MCF 10A (cell line): ENCODE data around the gene ERGIC1. TPM values are rescaled to one million over a fixed set of nuclear protein-coding genes. Genes with fewer than 3 reads are reported as not detected.
A peak's percentile ranks its signal among the peaks of the same experiment; 100 is the strongest.

Experiments used
- BruUV-seq: library from RNA; stranded (reverse); fragments of 400-500 nt; replicated peaks from 2 replicates; lab custom pipeline; 2021; lab: Mats Ljungman, UMichigan
- CTCF ChIA-PET: fragments of 300-600 bp; sonication (Branson Sonifier 250); formaldehyde crosslinking; extraction: SDS; loops from one replicate; lab custom pipeline; 2021; ENCODE audit warnings: antibody characterized with exemption, inconsistent platforms; lab: Yijun Ruan, JAX
- POLR2A ChIA-PET: fragments of 300-600, 350-650 bp; sonication (Branson Sonifier 250); formaldehyde crosslinking; extraction: SDS; loops from one replicate; lab custom pipeline; 2020; ENCODE audit warnings: antibody characterized with exemption, inconsistent platforms; lab: Yijun Ruan, JAX
- DNase-seq: peaks from one replicate; pipeline ENCODE4 v3.0.0-alpha.2; 2018; ENCODE audit not compliant: unreplicated experiment
- H3K27ac Mint-ChIP-seq: one replicate; pipeline ENCODE4 v1.8.0; 2022; ENCODE audit warnings: mild to moderate bottlenecking, low read depth, mixed read lengths; ENCODE audit not compliant: unreplicated experiment
- H3K27me3 Mint-ChIP-seq: one replicate; pipeline ENCODE4 v1.8.0; 2022; ENCODE audit warnings: mixed read lengths; ENCODE audit not compliant: insufficient read depth, unreplicated experiment
- H3K36me3 Mint-ChIP-seq: one replicate; pipeline ENCODE4 v1.8.0; 2022; ENCODE audit warnings: mild to moderate bottlenecking, moderate library complexity, mixed read lengths; ENCODE audit not compliant: insufficient read depth, unreplicated experiment
- H3K4me1 Mint-ChIP-seq: one replicate; pipeline ENCODE4 v1.8.0; 2022; ENCODE audit warnings: mixed read lengths; ENCODE audit not compliant: insufficient read depth, unreplicated experiment
- H3K4me3 Mint-ChIP-seq: one replicate; pipeline ENCODE4 v1.8.0; 2022; ENCODE audit warnings: mild to moderate bottlenecking, moderate library complexity, mixed read lengths; ENCODE audit not compliant: unreplicated experiment
- H3K9me3 Mint-ChIP-seq: one replicate; pipeline ENCODE4 v1.8.0; 2022; ENCODE audit warnings: mixed read lengths; ENCODE audit not compliant: unreplicated experiment
- intact Hi-C: fragments of 100-400 bp; cut with micrococcal nuclease; formaldehyde crosslinking; loops from 2 replicates; pipeline ENCODE4 v1.14.1; 2022
- total RNA-seq: library from RNA; stranded (reverse); gene quantifications from 2 replicates; pipeline ENCODE4 v1.2.3, GENCODE V29; 2022
- TF ChIP-seq, protein P1 (sequence below): fragments of 200-600 bp; IDR thresholded peaks from one replicate; pipeline ENCODE4 v1.8.0; 2022; ENCODE audit warnings: antibody characterized with exemption, mild to moderate bottlenecking; ENCODE audit not compliant: unreplicated experiment

ERGIC1 gene
- total RNA-seq, 1 experiment from 2014 or later: 257 TPM

DNA sequence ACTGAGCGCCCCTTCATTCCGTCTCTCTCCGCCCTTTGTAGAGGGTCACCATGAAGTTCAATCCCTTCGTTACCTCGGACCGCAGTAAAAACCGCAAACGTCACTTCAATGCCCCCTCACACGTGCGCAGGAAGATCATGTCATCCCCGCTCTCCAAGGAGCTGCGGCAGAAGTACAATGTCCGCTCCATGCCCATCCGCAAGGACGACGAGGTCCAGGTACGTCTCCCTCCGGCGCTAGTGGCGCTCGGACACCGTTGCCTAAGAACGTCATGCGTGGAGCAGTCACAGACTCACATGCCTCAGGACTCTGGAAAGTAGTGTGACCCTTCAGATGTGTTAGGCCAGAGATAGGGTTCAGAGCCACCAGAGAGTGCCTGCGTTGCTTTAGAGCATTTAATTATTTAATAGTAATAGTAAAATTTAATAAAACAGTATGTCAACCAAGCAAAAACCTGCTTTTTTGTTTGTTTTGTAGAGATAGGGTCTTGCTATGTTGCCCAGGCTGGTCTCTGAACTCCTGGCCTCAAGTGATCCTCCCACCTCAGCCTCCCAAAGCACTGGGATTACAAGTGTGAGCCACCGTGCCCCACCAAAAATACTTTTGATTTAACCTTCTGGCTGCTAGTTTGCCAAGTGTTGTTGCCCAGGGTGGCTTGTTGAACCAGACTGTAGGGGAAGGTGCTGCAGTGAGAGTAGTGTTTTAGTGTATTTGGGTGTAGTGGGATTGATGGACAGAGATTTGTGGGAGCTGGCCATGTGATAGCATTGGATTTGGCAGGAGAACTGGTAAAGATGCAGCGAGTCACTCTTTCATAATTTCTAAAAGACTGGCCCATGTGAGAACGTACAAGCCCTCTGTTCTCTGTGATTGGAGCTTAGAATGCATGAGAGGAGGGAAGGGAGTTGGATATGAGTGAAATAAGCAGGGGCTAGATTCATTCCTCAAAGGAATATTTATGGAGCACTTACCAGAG, 126.1 kb downstream of the ERGIC1 start:
- Mint-ChIP-seq H3K27ac (peak overlapping the region; percentile 98), H3K4me1 (peaks cover 42% of the 10 kb centered on the region), H3K36me3 (peaks cover 26% of the 10 kb centered on the region), H3K9me3 (no peaks in the 10 kb centered on the region), H3K27me3 (no peaks in the 10 kb centered on the region), H3K4me3 (peak overlapping the region; percentile 94)
- intact Hi-C loops: loop anchor here (1.0 to 10.0 kb wide), 3 partner anchors 39 to 495 kb away; no protein-coding TSS in a partner anchor
- ChIA-PET CTCF (interaction anchor here (0.5 to 5.1 kb wide), 32 partner anchors 8 to 659 kb away, joined by 3 to 42 read pairs (median 4); partner anchors contain the start of genes ATP6V0E1 and STC2), POLR2A (interaction anchor here (0.5 to 4.4 kb wide), 29 partner anchors 8 to 1003 kb away, joined by 3 to 49 read pairs (median 4); partner anchors contain the start of genes ATP6V0E1, DUSP1 and STC2)
- TF ChIP-seq, protein P1, sequence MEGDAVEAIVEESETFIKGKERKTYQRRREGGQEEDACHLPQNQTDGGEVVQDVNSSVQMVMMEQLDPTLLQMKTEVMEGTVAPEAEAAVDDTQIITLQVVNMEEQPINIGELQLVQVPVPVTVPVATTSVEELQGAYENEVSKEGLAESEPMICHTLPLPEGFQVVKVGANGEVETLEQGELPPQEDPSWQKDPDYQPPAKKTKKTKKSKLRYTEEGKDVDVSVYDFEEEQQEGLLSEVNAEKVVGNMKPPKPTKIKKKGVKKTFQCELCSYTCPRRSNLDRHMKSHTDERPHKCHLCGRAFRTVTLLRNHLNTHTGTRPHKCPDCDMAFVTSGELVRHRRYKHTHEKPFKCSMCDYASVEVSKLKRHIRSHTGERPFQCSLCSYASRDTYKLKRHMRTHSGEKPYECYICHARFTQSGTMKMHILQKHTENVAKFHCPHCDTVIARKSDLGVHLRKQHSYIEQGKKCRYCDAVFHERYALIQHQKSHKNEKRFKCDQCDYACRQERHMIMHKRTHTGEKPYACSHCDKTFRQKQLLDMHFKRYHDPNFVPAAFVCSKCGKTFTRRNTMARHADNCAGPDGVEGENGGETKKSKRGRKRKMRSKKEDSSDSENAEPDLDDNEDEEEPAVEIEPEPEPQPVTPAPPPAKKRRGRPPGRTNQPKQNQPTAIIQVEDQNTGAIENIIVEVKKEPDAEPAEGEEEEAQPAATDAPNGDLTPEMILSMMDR: no peak
- TSS peak; percentile 39 for BruUV-seq
- no peak for DNase-seq

DNA sequence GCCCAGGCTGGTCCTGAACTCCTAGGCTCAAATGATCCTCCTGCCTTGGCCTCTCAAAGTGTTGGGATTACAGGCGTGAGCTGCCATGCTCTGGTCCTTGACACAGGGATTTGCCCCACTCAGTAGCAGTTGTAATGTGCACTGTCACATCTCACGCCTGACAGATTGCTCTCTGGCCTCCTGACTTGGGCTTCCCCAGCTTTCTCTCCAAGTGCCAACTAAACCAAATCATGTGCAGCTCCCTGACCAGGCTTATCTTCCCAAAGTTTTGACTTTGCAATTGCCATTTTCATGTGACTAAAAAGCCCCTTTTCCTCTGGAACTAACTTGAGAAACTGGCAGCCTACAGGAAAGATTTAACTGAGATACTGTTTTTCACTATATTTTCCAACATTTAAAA, 135.9 kb downstream of the ERGIC1 start:
- ChIA-PET POLR2A (interaction anchor here (4.3 kb wide), 1 partner anchor 14 kb away, joined by 22 read pairs; the partner anchor contains the start of gene ATP6V0E1), CTCF (no interaction called here)
- Mint-ChIP-seq H3K4me1 (no peaks in the 10 kb centered on the region), H3K36me3 (peaks cover 49% of the 10 kb centered on the region), H3K27ac (no peak overlapping the region), H3K27me3 (no peaks in the 10 kb centered on the region), H3K9me3 (no peaks in the 10 kb centered on the region), H3K4me3 (no peak overlapping the region)
- BruUV-seq: no TSS peak
- intact Hi-C loops: loop anchor here (10.0 kb wide), 2 partner anchors 605 to 1015 kb away; partner anchors contain the start of gene C5orf47
- no peak for DNase-seq
- TF ChIP-seq, protein P1: no peak

DNA sequence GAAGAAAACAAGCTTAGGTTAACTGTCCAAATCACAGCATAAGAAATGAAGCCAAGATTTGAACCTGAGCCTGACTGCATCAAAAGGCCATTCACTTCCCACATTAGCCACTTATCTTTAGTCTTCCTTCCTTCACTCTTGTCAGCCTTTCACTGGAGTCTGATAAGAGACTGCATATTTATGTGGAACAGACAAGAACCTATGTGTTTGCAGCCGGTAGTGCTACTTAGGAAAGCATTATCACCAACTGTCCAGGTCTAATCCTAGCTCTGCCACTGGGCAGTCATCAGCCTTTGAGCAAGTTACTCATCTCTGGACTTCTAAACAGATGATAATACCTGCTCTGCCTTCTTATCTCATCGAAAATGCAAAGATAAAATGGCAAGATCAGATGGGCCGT, 137.4 kb downstream of the ERGIC1 start:
- intact Hi-C loops: loop anchor here (10.0 kb wide), 2 partner anchors 603 to 1013 kb away; partner anchors contain the start of gene C5orf47
- Mint-ChIP-seq H3K36me3 (peaks cover 39% of the 10 kb centered on the region), H3K9me3 (no peaks in the 10 kb centered on the region), H3K27ac (no peak overlapping the region), H3K4me1 (no peaks in the 10 kb centered on the region), H3K4me3 (no peak overlapping the region), H3K27me3 (no peaks in the 10 kb centered on the region)
- TF ChIP-seq, protein P1: no peak
- DNase-seq: no peak
- no TSS peak for BruUV-seq
- CTCF ChIA-PET: interaction anchor here (0.6 to 1.4 kb wide), 8 partner anchors 12 to 985 kb away, joined by 3 to 8 read pairs (median 3); partner anchors contain the start of genes ATP6V0E1 and RPL26L1
- POLR2A ChIA-PET: interaction anchor here (0.8 to 3.7 kb wide), 4 partner anchors 12 to 100 kb away, joined by 3 to 35 read pairs (median 4); partner anchors contain the start of genes ATP6V0E1 and RPL26L1
